Testis (tissue), 3 donors: ENCODE data around the gene DDX1. TPM values are rescaled to one million over a fixed set of nuclear protein-coding genes. Genes with fewer than 3 reads are reported as not detected.

Source experiments
- DNase-seq: peaks from one replicate; pipeline ENCODE4 v3.0.0-alpha.2; 2019
- H3K27ac ChIP-seq, 2 donors: fragments of 200-600 bp; sonication (generic); one replicate each; pipeline ENCODE4 v1.5.1; 2019
- H3K27me3 ChIP-seq: fragments of 200-600 bp; sonication (generic); one replicate; pipeline ENCODE4 v1.5.1; 2019
- H3K36me3 ChIP-seq: fragments of 200-600 bp; sonication (generic); one replicate; pipeline ENCODE4 v1.5.1; 2017; ENCODE audit warnings: low read depth; ENCODE audit errors: missing control alignments
- H3K4me1 ChIP-seq: fragments of 200-600 bp; sonication (generic); one replicate; pipeline ENCODE4 v1.5.1; 2019
- H3K4me3 ChIP-seq, 2 donors: fragments of 200-600 bp; sonication (generic); one replicate each; pipeline ENCODE4 v1.5.1; 2017 to 2019
- H3K9me3 ChIP-seq: fragments of 200-600 bp; sonication (generic); one replicate; pipeline ENCODE4 v1.5.1; 2017
- POLR2A ChIP-seq: fragments of 450-650 bp; IDR thresholded peaks from one replicate; pipeline ENCODE4 v1.6.1; 2017; ENCODE audit warnings: antibody characterized with exemption, mild to moderate bottlenecking, moderate library complexity
- WGBS, 2 donors: methylation state at CpG; one replicate each; pipeline ENCODE4 v1.1.5; 2018; 5-methylcytosine and 5-hydroxymethylcytosine counted together
- intact Hi-C: fragments of 100-400 bp; cut with DNase I; formaldehyde crosslinking; loops from one replicate; pipeline ENCODE4 v1.15.1; 2023; ENCODE audit warnings: low total_unique reads
- polyA plus RNA-seq: library from polyadenylated mRNA; stranded (reverse); fragments of 350-450 nt; fragmentation: Illumina TruSeq; extraction: RNeasy Lipid Tissue Mini Kit (QIAGEN cat#74804); gene quantifications from one replicate; pipeline ENCODE4 v1.2.3, GENCODE V29; 2014; ENCODE audit warnings: low read depth, low replicate concordance; ENCODE audit not compliant: insufficient read depth
- total RNA-seq, 2 donors: library from RNA; depleted of rRNA; stranded (reverse); fragments of >200 nt; gene quantifications; one replicate each; pipeline ENCODE4 v1.2.3, GENCODE V29; 2016
- TF ChIP-seq, protein P1 (sequence below), 3 experiments: fragments of 450-650 bp in 2 of 3; fragments of 200-600 bp in 1 of 3; sonication (generic) in 1 of 3; IDR thresholded peaks; one replicate each; pipeline ENCODE4 v1.5.1; 2016 to 2019; ENCODE audit warnings: antibody characterized with exemption in 3 of 3, mild to moderate bottlenecking in 2 of 3, moderate library complexity in 1 of 3

DDX1 gene
- total and polyA plus RNA-seq, 3 donors from 2014 or later: 60.4 to 66.9 (median 65.0) TPM

GRCh38 chr2:15660491-15661294 lies 69.0 kb downstream of the DDX1 start:
- no peaks in the 10 kb centered on the region for H3K36me3 ChIP-seq
- WGBS, 2 donors: 80 to 87% methylated on average over 6 of the region's 6 CpGs
- no peak for TF ChIP-seq POLR2A
- TF ChIP-seq, protein P1, sequence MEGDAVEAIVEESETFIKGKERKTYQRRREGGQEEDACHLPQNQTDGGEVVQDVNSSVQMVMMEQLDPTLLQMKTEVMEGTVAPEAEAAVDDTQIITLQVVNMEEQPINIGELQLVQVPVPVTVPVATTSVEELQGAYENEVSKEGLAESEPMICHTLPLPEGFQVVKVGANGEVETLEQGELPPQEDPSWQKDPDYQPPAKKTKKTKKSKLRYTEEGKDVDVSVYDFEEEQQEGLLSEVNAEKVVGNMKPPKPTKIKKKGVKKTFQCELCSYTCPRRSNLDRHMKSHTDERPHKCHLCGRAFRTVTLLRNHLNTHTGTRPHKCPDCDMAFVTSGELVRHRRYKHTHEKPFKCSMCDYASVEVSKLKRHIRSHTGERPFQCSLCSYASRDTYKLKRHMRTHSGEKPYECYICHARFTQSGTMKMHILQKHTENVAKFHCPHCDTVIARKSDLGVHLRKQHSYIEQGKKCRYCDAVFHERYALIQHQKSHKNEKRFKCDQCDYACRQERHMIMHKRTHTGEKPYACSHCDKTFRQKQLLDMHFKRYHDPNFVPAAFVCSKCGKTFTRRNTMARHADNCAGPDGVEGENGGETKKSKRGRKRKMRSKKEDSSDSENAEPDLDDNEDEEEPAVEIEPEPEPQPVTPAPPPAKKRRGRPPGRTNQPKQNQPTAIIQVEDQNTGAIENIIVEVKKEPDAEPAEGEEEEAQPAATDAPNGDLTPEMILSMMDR (IDR thresholded peaks at IDR 0.05): no peak
- no peak overlapping the region for H3K27ac ChIP-seq
- H3K27me3 ChIP-seq: no peaks in the 10 kb centered on the region
- H3K4me1 ChIP-seq: no peaks in the 10 kb centered on the region
- no peak overlapping the region for H3K4me3 ChIP-seq
- H3K9me3 ChIP-seq: no peaks in the 10 kb centered on the region
- DNase-seq: no peak
- intact Hi-C loops: no loop called here

- 83 to 93% methylated on average over 2 of the region's 2 CpGs for WGBS, 2 donors
- intact Hi-C loops: no loop called here
- DNase-seq: no peak
- no peaks in the 10 kb centered on the region for H3K4me1 ChIP-seq
- H3K36me3 ChIP-seq: no peaks in the 10 kb centered on the region
- no peaks in the 10 kb centered on the region for H3K9me3 ChIP-seq
- no peak overlapping the region for H3K4me3 ChIP-seq
- H3K27me3 ChIP-seq: no peaks in the 10 kb centered on the region
- TF ChIP-seq, protein P1 (IDR thresholded peaks at IDR 0.05): no peak
- TF ChIP-seq POLR2A: no peak
- no peak overlapping the region for H3K27ac ChIP-seq
These were observed 69.6 kb downstream of the DDX1 start for GRCh38 chr2:15661295-15661569.

DNA sequence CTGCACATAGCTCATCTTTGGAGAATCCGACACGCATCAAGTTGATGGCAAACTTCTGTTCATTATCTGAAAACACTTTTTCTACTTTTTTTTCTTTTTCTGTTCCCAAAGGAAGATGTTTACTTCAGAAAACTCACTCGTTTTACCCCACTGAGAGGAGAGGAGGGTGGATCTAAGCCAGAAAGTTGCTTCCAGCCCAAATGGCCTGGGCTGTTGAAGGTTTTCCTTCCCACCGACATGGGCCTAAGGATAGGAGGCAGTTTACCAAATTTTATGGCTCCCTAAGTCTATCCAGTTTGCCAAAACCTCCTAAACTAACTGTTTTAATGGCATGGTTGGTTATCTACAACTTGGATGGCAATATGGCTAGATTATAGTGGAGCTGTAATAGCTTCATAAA lies 70.4 kb downstream of the DDX1 start:
- DNase-seq: no peak
- intact Hi-C loops: no loop called here
- Histone ChIP-seq H3K9me3 (no peaks in the 10 kb centered on the region), H3K27ac (no peak overlapping the region), H3K27me3 (no peaks in the 10 kb centered on the region), H3K36me3 (no peaks in the 10 kb centered on the region), H3K4me3 (no peak overlapping the region), H3K4me1 (no peaks in the 10 kb centered on the region)
- WGBS, 2 donors: 74 to 76% methylated on average over 4 of the region's 4 CpGs
- no peak for TF ChIP-seq POLR2A
- TF ChIP-seq, protein P1 (IDR thresholded peaks at IDR 0.05): no peak

GRCh38 chr2:15662579-15662978 lies 70.9 kb downstream of the DDX1 start:
- intact Hi-C loops: no loop called here
- WGBS, 2 donors: 87 to 95% methylated on average over 9 of the region's 9 CpGs
- no peaks in the 10 kb centered on the region for H3K4me1 ChIP-seq
- no peak overlapping the region for H3K4me3 ChIP-seq
- H3K36me3 ChIP-seq: no peaks in the 10 kb centered on the region
- H3K27me3 ChIP-seq: no peaks in the 10 kb centered on the region
- TF ChIP-seq, protein P1 (IDR thresholded peaks at IDR 0.05): no peak
- TF ChIP-seq POLR2A: no peak
- no peak overlapping the region for H3K27ac ChIP-seq
- DNase-seq: no peak
- H3K9me3 ChIP-seq: no peaks in the 10 kb centered on the region

GRCh38 chr2:15663802-15664201 lies 72.1 kb downstream of the DDX1 start:
- Histone ChIP-seq H3K4me3 (no peak overlapping the region), H3K27me3 (no peaks in the 10 kb centered on the region), H3K9me3 (no peaks in the 10 kb centered on the region), H3K36me3 (no peaks in the 10 kb centered on the region), H3K27ac (no peak overlapping the region), H3K4me1 (no peaks in the 10 kb centered on the region)
- 95 to 96% methylated on average over 4 of the region's 4 CpGs for WGBS, 2 donors
- TF ChIP-seq, protein P1 (IDR thresholded peaks at IDR 0.05): no peak
- TF ChIP-seq POLR2A: no peak
- no peak for DNase-seq
- intact Hi-C loops: no loop called here
